Kidney glomerular epithelial cell (primary cell): Measurements from ENCODE around the gene TUB.

ENCODE experiments used
- DNase-seq: peaks from one replicate; lab custom pipeline; 2025; lab: John Stamatoyannopoulos, UW

TUB gene

DNA sequence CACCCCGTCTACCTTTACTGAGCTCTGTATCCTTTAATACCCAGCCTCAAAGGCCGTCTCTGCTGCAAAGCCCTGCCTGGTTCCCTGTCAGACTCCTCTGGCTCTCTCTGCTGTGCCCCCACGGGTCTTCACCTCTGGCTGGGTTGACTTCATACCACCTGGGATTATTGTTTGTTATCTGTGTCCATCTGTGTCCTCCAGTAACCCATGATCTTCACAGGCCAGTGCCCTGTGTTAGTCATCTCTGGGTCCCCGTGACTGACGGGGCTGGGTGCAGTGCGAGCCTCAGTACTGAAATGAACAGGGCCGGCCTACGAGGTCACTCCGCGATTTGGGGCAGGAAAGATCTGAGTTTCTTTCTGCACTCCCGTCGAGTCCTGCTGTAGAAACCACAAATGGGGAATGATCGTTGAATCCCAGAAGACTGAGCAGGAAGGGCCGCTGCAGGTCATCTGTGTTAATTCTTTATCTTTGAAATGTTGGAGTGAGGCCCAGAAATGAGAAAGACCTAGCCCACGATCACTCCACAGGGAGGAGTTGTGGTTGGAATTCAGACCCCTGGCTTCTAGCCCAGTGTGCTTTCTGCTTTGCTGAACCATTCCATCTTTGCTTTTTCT is 12.3 kb upstream of the TUB start:
- DNase-seq, result peak; percentile 93

DNA sequence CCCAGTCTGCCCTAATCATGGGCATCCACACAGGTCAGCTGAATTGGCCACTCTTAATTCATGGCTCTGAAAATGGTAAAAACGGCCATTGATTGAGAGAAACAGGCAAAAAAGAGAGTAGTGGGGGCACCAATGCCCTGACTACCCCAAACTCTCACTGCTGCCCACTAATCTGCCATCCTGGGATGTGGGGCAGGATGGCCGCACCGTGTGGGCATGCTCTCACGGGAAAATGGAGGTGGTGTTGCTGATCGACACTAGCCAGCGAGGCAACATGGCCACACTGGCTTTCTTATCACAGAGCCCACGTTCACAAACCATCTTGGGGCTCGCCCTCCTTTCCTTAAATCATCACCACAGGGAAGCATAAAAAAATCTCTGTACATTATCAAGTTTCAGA is 11.2 kb upstream of the TUB start:
- no peak for DNase-seq

DNA sequence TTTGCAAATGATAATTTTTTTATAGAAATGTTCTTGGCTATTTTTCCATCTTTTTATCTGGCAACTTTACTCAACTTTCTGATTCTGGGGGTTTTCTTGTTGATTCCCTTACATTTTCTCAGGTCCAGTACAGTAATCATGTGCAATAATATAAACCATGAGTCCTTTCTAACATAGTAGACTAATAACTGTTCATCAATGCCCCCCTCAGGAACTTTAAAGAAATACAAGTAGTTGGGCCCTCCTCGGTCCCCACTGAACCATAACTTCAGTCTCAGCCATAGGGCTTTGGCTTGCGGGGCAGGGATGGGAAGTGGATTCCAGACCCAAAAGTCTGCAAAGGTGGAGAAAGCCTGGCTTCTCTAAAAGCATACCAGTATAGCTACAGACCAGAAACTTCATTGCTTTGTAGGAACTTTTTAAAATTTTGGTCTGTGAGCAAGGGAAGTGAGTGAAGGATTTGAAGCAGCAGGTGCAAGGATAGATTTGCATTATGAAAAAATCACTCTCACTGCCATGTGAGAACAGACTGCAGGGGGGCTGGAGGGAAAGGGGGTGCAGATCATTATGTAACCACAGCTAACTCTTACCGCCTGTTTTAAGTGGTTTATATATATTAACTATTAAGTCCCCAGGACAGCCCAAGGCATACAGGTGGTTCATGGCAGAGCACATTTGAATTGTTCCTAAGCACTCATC is 10.4 kb upstream of the TUB start:
- DNase-seq, result peak; percentile 25

DNA sequence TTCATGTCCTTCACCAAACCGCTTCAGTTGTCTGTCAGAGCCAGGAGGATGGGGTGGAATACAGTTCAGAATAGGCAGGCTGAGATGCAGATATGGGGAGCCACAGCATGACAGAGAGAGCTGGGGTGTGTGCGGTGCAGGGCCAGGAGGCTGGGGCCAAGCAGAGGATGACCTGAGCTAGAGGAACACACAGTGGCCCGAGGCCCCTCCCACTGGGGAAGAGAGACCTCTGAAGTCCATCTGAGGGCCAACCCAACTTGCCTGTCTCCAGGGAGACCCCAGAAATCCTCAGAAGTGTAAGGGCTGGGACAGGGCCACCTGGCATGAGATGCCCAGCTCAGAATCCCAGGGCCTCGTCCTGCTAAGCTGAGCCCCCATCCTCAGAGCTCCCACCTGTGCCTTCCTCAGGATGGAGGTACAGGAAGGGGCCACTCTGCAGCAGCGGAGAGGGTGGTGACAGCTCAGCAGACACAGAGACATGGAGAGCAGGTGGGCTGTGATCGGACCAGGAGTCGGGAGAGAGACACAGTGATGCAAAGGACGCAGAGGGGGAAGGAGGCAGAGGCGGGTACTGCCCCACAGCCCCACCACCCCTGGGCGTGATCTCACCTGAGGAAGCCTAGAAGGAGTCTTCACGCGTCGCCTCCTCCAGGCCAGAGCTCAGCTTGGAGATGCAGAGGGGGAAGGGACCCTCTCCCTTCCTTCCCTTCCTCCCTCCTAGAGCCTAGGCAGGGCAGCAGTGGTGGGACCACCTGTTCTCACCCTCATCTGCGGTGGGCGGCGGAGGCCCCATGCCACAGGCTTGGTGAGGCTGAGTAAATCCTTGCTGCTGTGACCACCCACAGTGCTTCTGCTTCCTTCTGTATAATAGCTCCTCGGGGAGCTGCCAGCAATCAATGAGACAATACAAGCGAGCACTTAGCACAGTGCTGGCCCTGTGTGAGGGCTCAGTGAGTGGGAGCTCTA is 9.1 kb upstream of the TUB start:
- no peak for DNase-seq

DNA sequence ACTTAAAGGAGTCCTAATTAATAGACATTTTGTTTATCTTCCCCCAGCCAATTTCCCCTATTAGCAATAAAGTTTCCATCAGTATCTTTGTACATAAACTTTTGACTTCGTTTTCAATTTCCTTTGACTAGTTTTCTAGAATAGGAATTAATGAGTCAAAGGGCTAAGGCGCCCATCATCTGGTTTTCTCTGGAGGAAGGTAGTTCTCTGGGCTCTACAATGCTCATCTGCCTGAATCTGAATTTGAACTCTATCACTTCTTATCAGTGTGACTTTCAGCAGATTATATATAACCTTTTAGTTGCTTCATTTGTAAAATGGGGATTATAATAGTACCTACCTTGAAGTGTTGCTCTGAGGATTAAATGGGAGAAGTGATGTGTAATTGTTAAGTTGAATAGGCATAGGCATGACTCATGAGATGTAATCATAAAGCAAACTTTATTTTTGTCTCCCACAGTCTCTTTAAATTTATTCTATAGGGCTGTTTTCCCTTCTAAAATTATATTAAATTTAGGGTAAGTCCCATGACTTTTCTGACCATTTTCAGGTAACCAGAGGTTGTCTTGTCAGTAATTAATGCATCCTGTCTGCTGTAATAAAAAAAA is 5.8 kb upstream of the TUB start:
- DNase-seq, result no peak

DNA sequence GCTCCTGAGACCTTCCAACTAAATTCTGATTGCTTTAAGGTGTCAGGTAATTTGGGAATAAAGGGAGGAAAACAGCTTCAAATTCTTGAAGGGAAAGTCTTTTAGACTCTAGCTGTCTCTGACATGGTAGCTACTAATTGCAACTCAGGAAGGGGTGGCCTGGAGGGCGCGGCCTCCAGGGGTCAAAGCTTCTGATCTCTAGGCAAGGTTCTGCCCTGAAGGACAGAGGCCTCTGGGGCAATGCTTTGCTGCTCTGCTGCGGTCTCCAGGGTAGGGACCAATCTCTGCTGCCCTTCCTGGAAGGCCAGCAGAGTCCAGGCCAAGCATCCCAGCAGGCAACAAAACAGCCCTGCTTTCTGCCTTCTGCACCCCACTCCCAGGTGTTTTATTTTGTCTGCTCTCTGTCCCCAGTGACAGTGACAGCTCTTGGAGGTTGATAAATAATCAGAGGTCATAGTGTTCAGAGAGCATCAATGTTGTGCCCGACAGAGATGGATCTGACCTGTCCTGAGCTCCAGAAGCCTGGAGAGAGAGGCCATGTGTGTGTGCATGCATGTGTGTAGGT is 1.8 kb upstream of the TUB start:
- DNase-seq, result no peak

DNA sequence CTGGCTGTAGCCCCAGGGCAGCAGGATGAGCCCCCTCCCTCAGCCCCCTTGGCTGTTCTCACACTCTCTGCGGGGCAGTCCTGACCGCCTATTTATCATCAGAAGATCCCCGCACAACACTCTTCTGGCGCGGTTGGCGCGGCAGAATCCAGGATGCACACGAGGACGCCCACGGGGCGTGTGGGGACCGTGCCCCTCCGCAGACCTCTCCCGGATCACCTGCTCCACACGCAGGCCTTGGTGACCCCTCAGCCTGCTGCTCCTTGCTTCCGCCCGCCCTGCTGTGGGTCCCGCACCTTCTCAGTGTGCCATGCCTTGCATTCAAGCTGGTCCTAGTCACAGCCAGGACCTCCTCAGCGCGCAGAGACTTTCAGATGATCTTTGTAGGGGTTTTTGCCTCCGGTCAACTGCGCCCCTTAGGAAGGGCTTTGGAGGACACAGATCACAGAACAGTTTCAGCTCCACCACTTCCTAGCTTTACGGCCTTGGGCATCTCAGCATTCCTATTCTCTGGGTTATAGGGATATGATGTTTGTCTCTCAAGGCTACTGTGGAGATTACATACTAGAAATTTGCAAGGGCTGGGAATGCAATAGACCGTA is 841 bp upstream of the TUB start:
- DNase-seq, result no peak

DNA sequence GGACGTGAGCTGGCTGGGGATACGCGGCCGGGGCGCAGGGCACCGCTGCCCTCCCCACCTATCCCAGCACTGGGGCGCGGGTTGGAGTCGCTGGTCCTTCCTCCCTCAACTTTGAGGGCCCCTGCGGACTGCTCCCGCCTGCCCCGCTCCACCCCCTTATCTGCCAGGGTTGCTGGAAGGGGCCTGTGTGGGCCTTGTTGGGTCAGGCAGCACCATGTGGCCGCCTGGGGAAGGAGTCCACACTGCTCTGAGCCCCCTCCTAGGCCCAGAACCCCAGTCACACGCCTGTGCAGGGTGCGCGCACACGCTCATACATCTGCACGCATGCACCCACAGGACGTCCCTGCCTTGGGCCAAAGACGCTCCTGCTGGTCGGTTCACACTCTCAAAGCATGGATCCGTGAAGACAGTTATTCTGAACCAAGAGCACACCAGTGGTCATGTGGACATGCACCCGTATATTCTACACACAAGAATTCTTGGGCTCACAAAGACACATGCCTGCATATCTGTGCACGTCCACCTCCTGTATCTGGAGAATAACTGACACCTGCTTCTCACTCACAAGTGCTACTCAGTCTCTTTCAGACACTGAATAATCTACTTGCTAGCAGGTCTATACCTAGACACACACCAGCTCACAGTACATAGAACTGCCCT is 710 bp downstream of the TUB start:
- no peak for DNase-seq

DNA sequence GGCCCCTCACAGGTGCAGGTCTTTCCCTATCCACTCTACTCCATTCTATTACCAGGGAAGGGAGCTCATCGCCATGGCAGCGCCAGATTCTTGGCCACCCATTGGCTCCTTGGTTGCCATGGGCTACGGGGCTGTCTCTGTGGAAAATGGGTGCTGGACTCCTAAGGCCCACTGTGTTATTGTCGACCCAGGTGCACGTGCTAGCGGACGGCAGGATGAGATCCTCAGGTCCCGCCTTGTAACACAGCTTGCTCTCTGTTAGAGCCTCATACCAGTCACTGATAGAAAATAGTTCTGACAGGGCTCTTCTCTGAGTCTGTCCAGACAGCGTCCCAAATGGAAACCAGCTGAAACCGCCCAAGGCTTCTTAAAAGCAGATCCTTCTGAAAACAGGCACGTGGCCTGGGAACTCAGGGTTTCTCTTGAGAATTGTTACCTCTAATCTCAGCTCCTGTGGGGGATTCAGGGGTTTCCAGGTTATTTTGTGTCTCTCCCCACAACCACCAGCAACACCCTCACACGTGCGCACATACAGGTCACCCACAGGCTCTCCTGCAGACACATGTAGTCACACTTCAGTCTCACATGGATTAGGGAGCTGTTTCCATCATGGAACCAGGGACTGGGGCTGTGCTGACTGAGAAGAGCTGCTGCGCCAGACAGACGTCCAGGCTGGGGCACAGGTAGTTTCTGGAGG is 1.5 kb downstream of the TUB start:
- DNase-seq, result no peak

DNA sequence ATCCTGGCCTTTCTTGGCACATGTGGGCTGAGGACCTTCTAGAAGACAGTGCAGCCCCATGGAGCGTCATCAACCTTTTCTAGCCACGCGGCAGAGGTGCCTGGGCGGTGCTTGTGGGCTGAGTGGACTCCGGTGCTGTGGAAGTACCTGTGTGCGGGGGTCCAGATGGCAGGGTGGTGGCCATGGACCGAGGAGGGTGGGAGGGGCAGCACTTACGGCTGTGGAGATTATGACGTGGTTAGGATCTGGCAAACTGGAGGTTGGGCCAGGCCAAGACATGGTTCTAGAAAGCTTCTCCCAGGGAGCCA is 2.0 kb downstream of the TUB start:
- no peak for DNase-seq

DNA sequence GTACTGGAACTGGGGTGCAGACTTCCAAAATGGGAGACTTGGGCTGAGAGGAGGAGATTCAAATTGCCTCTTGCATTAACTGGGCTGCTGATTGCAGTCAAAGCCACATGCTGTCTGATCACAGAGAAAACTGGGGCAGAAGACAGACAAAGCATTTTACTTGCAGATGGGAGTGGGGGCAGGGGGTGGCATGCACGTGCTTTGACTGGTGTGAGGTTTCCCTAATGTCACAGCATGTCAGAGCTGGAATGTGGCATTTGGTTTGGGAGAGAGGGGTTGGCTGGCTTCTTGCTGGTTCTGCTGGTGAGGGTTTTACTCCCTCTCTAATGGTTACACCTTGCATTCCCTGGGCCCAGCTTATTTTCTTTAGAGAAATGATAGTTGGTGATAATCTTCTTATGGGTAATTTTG is 2.9 kb downstream of the TUB start:
- no peak for DNase-seq

DNA sequence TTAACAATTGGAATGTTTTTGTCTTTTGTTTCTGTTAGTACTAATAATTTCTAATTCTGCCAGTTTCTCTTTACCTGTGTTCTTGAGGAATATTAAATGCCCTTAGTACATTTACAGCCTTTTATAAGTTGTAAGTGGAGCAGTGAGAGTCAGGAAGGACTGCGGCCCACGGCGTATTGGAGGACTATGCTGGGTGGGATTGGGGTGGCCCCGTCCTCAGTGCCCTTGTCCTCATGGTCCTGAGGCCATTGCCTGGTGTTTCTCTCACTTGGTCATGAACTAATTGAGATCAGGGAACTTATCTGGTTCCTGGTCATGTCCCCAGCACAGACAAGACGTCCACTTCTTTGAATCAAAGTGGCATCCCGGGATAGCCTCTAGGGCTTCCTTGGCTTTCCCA is 3.3 kb downstream of the TUB start:
- DNase-seq, result no peak

DNA sequence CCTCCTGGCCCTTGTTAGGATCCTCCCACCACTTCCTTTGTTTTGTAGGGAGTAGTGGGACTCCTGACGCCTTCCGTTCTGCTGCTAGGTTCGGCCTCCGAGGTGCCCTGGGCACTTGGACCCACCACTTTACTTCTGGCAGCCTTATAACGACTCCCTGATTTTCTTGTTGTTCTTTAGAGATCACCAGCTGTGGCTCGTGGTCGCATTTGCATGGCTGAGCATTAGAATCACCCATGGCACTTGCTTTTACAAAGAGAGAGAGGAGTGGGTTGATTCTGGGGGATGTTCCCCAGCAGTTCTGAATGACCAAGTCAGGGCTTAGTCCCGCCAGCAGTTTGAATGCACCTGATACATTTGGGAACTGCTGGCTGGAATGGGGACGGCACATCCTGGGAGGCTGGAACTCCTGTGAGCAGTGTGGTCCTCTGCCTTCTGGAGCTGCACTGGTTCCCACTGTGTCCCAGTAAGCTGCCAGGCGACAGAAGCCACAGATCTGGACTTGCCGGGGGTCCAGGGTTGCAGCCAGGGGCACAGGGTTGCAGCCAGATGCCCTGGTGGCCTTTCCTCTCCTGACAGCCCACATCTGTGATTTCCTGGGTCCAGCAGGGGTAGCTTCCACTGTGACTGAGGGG is 4.1 kb downstream of the TUB start:
- no peak for DNase-seq

DNA sequence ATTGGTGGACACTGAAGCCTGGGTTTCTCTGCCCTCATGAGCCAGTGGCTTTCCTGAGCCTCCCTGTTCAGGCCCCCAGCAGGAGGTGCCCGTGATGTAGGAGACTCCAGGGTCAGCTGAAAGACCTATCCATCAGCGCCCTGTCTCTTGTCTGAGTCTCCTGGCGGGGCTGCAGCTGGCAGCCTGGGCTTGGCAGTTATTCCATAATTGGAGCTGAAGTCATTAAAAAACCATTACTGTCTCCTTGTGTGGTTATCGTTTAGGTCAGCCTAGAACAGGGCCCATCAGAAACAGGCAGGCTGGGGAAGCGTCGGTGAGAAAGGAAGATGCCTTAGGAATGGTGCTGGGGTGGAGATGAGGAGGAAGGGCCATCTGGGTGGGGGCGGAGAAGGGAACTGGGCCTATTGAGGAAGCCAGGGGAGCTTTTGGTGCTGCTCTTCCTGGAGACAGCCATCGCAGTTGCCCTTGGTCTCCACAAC is 5.0 kb downstream of the TUB start:
- DNase-seq, result no peak

DNA sequence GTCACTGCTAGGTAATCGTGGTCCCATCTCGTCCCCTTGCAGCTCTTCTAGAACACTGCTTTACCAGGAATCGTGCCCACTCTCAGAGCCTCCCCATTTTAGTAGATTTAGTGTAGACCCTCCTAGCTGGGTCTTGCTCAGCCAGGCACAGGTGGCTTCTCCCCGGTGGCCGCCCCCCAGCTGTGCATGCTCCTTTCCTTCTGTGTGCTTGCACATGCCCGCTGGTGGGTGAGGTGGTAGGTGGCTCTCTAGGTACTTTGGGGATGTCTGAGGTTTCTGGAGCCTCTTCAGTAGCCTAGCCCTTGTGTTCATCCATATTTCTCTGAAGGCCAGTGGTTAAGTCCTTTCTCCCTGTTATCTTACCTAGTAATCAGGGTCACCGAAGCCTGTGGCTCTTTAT is 5.6 kb downstream of the TUB start:
- DNase-seq, result no peak

DNA sequence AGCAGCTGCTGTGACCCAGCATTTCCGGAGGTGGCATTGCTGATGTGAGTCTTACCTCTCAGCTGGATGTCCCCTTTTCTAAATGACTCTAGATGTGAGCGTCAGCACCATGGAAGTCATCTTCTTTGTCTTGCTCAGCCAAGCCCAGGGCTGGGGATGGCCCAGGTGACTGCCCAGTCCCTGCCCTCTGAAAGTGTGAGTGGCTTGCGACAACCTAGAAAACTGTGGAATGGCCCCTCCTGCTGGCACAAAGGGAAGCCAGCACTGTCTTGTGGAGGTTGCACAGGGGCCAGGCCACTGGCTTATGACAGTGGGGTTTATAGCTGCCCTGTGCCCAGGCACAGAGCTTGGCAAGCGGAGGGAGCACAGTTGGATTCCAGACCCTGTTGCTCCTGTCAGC is 6.2 kb downstream of the TUB start:
- DNase-seq, result no peak

DNA sequence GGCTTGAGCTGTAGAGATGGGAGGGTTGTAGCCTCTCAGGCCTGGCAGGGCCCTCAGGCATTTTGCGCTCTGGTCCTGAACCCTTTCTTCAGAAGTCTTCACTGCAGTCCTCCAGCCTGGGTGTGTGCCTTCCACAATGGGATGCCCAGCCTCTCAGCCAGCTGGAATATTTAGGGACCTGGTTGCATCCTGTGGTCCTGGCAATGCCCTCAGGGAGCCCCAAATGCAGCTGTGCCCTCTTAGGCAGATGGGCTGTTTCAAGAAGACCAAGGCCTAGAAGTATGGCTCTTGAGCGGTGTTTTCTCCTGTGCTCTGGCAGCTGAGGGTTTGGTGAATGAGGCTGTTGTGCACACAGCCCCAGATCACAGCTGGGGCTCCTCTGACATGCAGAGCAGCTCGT is 6.7 kb downstream of the TUB start:
- no peak for DNase-seq

DNA sequence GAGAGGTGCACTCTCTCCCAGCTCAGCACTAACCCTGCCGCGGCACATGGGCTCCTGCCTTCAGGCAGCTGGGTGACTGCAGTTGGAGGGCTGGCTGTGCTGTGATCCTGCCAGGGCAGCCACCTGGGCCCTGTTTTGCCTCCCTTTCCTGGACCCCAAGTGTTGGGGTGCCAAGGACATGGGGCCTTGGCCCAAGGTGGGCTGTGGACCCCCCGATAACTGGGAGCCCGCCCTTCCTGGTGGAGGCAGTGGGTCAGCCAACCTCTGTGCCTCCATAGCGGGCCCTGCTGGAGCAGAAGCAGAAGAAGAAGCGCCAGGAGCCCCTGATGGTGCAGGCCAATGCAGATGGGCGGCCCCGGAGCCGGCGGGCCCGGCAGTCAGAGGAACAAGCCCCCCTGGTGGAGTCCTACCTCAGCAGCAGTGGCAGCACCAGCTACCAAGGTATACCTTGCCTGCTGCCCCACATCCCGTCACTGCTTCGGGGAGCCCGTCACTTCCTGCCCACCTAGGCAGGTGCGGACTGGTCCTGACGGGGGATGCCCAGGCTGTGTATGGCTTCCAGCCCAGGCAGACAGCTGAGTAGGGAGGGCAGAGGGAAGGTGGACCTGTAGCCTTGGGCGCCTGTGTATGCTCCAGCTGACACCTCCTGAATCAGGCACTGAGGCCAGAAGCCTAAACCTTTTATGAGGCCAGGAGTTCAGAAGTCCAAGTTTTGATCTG is 8.9 kb downstream of the TUB start:
- no peak for DNase-seq

DNA sequence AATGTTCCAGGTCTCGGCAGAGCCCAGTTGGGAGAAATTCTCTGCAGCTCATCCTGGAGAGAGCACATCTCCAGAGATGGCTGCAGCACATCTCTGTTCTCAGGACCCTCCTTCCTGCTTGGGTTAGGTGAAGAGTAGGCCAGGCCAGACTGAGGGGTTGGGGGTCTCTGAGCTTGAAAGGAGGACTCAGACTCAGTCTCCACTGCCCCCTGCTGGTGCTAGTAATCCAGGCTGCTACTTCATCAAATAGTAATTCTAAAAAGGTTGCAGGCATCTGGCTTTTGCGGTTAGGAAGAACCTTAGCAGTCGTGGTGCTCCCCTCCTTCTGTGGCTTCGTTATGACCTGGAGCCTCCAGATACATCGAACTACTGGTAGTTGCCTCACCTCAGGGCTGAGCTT is 9.7 kb downstream of the TUB start:
- no peak for DNase-seq

DNA sequence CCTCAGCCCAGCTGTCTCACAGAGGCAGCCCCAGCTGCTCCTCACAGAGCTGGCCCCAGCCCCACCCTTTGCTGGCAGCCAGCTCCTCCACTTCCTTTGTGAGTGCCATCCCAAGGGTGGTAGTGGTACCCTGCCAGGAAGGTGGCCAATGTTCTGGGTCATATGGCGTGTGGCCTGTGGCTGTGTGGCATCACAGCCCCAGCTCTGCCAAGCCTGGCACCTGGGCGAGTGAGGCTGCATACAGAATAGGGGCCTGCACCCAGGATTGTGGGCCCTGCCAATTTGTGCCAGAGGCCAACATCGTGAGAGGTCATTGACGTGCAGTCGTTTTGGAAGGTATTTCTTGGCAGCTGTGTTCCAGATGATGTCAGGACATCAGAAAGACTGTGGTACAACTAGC is 10.7 kb downstream of the TUB start:
- DNase-seq, result no peak
